Tibial nerve (tissue), 3 donors: ENCODE results near the gene SECISBP2.

ENCODE experiments used
- POLR2A ChIP-seq, 2 donors: fragments of 450-650 bp; IDR thresholded peaks; one replicate each; pipeline ENCODE4 v1.6.1; 2017; ENCODE audit warnings: antibody characterized with exemption in 2 of 2, mild to moderate bottlenecking in 2 of 2, moderate library complexity in 2 of 2
- TF ChIP-seq, protein P1 (sequence below), 5 experiments: fragments of 200-600 bp in 3 of 5; fragments of 450-650 bp in 2 of 5; sonication (generic) in 3 of 5; IDR thresholded peaks; one replicate each; pipeline ENCODE4 v1.5.1; 2016 to 2019; ENCODE audit warnings: antibody characterized with exemption in 5 of 5, mild to moderate bottlenecking in 3 of 5, moderate library complexity in 2 of 5

GRCh38 chr9:89277454-89277853 is 40.8 kb upstream of the SECISBP2 start:
- TF ChIP-seq, protein P1, sequence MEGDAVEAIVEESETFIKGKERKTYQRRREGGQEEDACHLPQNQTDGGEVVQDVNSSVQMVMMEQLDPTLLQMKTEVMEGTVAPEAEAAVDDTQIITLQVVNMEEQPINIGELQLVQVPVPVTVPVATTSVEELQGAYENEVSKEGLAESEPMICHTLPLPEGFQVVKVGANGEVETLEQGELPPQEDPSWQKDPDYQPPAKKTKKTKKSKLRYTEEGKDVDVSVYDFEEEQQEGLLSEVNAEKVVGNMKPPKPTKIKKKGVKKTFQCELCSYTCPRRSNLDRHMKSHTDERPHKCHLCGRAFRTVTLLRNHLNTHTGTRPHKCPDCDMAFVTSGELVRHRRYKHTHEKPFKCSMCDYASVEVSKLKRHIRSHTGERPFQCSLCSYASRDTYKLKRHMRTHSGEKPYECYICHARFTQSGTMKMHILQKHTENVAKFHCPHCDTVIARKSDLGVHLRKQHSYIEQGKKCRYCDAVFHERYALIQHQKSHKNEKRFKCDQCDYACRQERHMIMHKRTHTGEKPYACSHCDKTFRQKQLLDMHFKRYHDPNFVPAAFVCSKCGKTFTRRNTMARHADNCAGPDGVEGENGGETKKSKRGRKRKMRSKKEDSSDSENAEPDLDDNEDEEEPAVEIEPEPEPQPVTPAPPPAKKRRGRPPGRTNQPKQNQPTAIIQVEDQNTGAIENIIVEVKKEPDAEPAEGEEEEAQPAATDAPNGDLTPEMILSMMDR (IDR thresholded peaks at IDR 0.05): no peak
- no peak for TF ChIP-seq POLR2A (IDR thresholded peaks at IDR 0.05)
